BLaER1 treated with 17β-estradiol and CSF1 and Interleukin-3, amounts not matched to agents 10 nM and 100 nM (cell line): ENCODE measurements around the gene PTPN14.
"Not testable (repeated sequence)": the region's sequence is repeated elsewhere in the genome, so short reads cannot be mapped to it uniquely, and the experiment has no call there.

Experiments used
- H3K27ac ChIP-seq, 11 experiments: shearing (Covaris generic); formaldehyde crosslinking; 2 replicates each; pipeline ENCODE4 v1.8.1; 2022
- H3K27me3 ChIP-seq, 11 experiments: shearing (Covaris generic); formaldehyde crosslinking; 2 replicates each; pipeline ENCODE4 v1.8.1; 2022
- H3K36me3 ChIP-seq, 11 experiments: shearing (Covaris generic); formaldehyde crosslinking; 2 replicates each; pipeline ENCODE4 v1.8.1; 2022
- H3K4me1 ChIP-seq, 10 experiments: shearing (Covaris generic); formaldehyde crosslinking; 2 replicates each; pipeline ENCODE4 v1.8.1; 2022
- H3K4me2 ChIP-seq, 11 experiments: shearing (Covaris generic); formaldehyde crosslinking; 2 replicates each; pipeline ENCODE4 v1.8.1; 2022
- H3K4me3 ChIP-seq, 10 experiments: shearing (Covaris generic); formaldehyde crosslinking; 2 replicates each; pipeline ENCODE4 v1.8.1; 2022
- H3K9ac ChIP-seq, 11 experiments: shearing (Covaris generic); formaldehyde crosslinking; 2 replicates each; pipeline ENCODE4 v1.8.1; 2022
- H3K9me3 ChIP-seq, 11 experiments: shearing (Covaris generic); formaldehyde crosslinking; replicated peaks in 1 of 11; 2 replicates each; pipeline ENCODE4 v1.8.1; 2022
- H4K20me1 ChIP-seq, 11 experiments: shearing (Covaris generic); formaldehyde crosslinking; 2 replicates each; pipeline ENCODE4 v1.8.1; 2022
- Cebpa-rat ChIP-seq, 11 experiments: shearing (Covaris generic); IDR thresholded peaks; 2 replicates each; pipeline ENCODE4 v1.8.1; 2022

The PTPN14 gene

DNA sequence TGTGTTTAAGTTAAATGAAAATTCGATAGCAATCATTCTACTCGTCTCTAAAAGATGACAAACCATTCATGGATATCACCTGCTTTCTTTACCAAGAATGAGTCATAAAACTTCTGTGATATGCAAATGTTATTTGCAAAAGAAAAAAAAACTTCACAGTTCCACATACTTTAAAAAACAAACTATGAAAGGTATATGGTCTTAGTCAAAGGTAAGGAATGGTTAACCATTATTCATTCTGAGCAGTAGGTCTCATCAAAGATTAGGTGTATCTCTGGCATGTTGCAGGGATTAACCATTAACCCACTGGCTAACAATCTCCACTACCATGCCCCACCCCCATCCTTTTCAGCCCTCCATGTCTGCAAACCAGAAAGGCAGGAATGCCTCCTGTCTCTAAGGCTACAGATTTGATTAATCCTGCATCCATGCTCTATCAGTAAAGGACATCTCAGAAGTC is 44.4 kb downstream of the PTPN14 start:
- H3K27ac ChIP-seq, result no peak overlapping the region
- H3K36me3 ChIP-seq, result no peaks in the 10 kb centered on the region
- no peak for TF ChIP-seq Cebpa-rat (IDR thresholded peaks at IDR 0.05)
- no peaks in the 10 kb centered on the region for H3K27me3 ChIP-seq
- no peak overlapping the region for H3K4me2 ChIP-seq
- no peak overlapping the region for H3K9ac ChIP-seq
- H3K9me3 ChIP-seq, result peaks cover 16 to 32% (median 19%) of the 10 kb centered on the region in 11 experiments; a peak in 17 of 22 replicates
- H4K20me1 ChIP-seq, result no peaks in the 10 kb centered on the region
- H3K4me3 ChIP-seq, result no peak overlapping the region
- H3K4me1 ChIP-seq, result no peaks in the 10 kb centered on the region

DNA sequence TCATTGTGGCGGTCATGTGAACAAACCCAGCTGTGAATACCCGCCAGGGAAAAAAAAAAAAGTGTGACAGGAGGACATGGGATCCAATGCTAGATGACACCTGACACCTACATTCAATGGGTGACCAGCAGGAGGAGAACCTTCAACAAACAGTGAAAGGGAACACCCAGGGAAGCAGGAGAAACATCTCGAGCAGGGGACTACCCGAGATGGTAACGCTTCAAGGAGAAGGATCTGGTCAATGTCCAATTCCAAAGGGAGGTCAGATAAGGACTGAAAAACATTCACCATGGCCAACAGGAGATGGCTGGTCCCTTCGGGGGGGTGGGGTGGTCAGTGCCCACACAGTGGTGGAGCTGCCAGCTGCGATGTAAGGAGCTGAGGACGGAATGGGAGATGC is 46.3 kb downstream of the PTPN14 start:
- no peak for TF ChIP-seq Cebpa-rat (IDR thresholded peaks at IDR 0.05)
- no peaks in the 10 kb centered on the region for H3K27me3 ChIP-seq
- H3K4me1 ChIP-seq, result no peaks in the 10 kb centered on the region
- no peak overlapping the region for H3K27ac ChIP-seq
- H3K4me3 ChIP-seq, result no peak overlapping the region
- no peak overlapping the region for H3K9ac ChIP-seq
- H3K36me3 ChIP-seq, result no peaks in the 10 kb centered on the region
- no peak overlapping the region for H3K4me2 ChIP-seq
- H3K9me3 ChIP-seq, result peaks cover 4 to 14% (median 5%) of the 10 kb centered on the region in 11 experiments; a peak in 13 of 22 replicates
- no peaks in the 10 kb centered on the region for H4K20me1 ChIP-seq

DNA sequence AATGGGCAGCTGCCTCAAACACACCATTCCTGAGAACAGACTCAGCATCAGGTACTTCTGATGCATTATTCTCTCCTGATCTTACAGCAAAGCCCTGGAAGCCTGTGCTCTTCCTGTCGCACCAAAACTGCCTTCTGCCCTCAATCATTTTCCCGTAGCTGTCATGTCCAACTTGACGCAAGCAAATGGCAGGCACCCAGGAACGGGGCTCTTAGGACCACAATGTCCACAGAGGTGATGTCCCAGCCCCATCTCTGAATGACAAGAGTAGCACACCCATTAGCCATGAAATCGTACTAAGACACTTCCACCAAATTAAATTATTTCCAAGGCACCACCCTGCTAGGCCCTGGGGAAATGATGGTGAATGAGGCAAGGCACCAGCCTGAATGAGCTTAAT is 47.1 kb downstream of the PTPN14 start:
- H3K27ac ChIP-seq, result no peak overlapping the region
- H3K36me3 ChIP-seq, result no peaks in the 10 kb centered on the region
- no peaks in the 10 kb centered on the region for H4K20me1 ChIP-seq
- peaks cover 0 to 8% (median 0%) of the 10 kb centered on the region in 11 experiments; a peak in 3 of 22 replicates for H3K9me3 ChIP-seq
- H3K27me3 ChIP-seq, result no peaks in the 10 kb centered on the region
- TF ChIP-seq Cebpa-rat (IDR thresholded peaks at IDR 0.05), result no peak
- H3K9ac ChIP-seq, result no peak overlapping the region
- H3K4me1 ChIP-seq, result no peaks in the 10 kb centered on the region
- H3K4me2 ChIP-seq, result no peak overlapping the region
- H3K4me3 ChIP-seq, result no peak overlapping the region

DNA sequence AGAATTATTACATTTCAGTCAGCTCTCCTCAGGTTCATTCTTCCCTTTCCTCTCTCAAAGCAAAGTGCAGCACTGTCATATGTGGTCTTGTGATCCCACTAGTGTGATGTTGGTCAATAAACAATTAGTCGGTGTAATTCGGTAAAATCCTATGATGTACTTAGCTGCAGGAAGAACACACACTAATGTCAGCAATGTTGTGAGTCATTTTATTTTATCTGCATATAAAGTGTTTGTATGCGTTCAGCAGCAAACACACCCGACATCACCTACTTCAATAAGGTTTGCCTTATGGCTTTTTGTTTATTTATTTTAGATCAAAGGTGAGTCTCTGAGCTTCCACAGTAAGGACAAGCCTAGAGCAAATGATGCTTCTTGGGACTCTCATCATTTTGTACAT is 47.8 kb downstream of the PTPN14 start:
- no peak overlapping the region for H3K27ac ChIP-seq
- H3K9ac ChIP-seq, result no peak overlapping the region
- no peaks in the 10 kb centered on the region for H3K36me3 ChIP-seq
- 0 out of 22 replicates have a peak, but pooled peaks cover 0 to under 1% (median 0%) of the 10 kb centered on the region in 11 experiments for H3K9me3 ChIP-seq
- H3K4me3 ChIP-seq, result no peak overlapping the region
- H3K27me3 ChIP-seq, result no peaks in the 10 kb centered on the region
- H4K20me1 ChIP-seq, result no peaks in the 10 kb centered on the region
- no peak for TF ChIP-seq Cebpa-rat (IDR thresholded peaks at IDR 0.05)
- H3K4me2 ChIP-seq, result no peak overlapping the region
- no peaks in the 10 kb centered on the region for H3K4me1 ChIP-seq

DNA sequence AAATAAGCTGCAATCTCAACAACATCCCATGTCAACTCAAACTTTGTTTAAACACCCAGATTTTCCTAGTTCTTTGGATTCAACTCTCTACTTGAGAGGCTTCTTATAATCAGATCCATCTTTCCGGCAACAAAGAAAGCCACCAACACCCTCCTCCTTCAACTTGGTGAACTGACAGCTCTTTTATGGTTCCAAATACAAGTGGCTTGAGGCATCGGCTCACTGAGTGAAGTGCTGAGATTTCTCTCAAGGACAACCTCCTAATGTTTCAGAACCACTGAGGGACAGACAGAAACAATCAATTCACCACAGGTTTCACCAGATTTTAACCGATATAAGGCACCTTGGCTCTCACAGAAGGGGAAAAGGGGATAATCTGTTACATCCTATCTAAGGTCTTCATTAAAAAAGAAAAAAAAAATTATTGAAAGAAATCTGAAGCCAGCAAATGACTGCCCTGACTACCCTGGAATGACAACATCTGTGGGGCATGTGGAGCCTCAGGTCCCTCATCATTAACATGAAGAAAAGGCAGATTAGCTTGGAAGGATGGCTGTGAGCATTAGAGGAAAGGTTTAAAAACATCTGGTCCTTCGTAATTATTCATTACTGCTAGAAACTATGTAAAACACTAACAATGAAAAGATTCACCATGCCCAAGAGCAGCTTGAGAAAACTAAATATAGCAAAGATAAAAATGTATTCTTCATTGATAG is 50.9 kb downstream of the PTPN14 start:
- H3K4me2 ChIP-seq, result no peak overlapping the region
- no peaks in the 10 kb centered on the region for H4K20me1 ChIP-seq
- no peak overlapping the region for H3K9ac ChIP-seq
- H3K27me3 ChIP-seq, result no peaks in the 10 kb centered on the region
- H3K27ac ChIP-seq, result no peak overlapping the region
- H3K4me3 ChIP-seq, result no peak overlapping the region
- no peaks in the 10 kb centered on the region for H3K9me3 ChIP-seq
- H3K36me3 ChIP-seq, result no peaks in the 10 kb centered on the region
- no peaks in the 10 kb centered on the region for H3K4me1 ChIP-seq
- no peak for TF ChIP-seq Cebpa-rat (IDR thresholded peaks at IDR 0.05)

DNA sequence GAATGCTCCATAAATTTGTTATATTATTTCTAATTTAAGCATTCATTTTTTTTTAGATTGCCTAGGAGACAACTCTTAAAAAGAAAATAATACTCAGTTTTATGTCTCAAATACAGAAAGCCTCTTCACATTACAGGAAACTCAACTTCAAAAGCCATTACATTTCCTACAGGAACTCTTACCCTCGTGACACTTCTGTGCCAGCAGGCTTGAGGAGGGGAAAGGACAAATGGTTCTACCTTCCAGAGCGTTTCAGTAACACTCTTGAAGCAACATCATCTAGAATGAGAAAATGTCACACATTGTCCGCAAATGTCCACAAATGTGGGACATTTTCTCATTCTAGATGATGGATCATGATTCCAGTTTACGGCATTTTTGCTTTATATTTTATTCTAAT is 51.7 kb downstream of the PTPN14 start:
- Histone ChIP-seq H3K9ac (no peak overlapping the region), H3K36me3 (no peaks in the 10 kb centered on the region), H3K27ac (no peak overlapping the region), H3K4me2 (no peak overlapping the region), H3K27me3 (no peaks in the 10 kb centered on the region), H3K4me3 (no peak overlapping the region), H4K20me1 (no peaks in the 10 kb centered on the region), H3K4me1 (no peaks in the 10 kb centered on the region), H3K9me3 (no peaks in the 10 kb centered on the region)
- no peak for TF ChIP-seq Cebpa-rat (IDR thresholded peaks at IDR 0.05)

DNA sequence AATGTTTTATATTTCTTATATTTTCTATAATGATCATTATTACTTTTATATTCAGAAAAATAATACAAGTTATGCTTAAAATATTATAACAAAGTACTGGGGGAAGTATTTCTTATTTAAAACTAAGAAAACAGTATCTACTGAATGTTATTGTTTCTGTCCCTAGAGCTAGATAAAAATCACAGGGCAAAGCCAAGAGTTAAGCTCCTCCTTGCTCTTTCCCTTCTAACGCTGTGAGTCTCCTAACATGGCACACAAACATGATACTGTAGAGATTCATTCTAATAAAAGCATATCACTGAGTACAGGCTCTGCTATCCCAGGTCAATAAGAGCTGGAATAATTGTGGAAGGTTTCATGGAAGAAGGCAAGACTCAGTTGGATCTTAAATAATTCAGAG is 53.4 kb downstream of the PTPN14 start:
- Histone ChIP-seq H3K9me3 (no peaks in the 10 kb centered on the region), H3K4me1 (no peaks in the 10 kb centered on the region), H3K27ac (no peak overlapping the region), H3K9ac (no peak overlapping the region), H3K4me3 (no peak overlapping the region), H3K4me2 (no peak overlapping the region), H3K27me3 (no peaks in the 10 kb centered on the region), H3K36me3 (no peaks in the 10 kb centered on the region), H4K20me1 (no peaks in the 10 kb centered on the region)
- TF ChIP-seq Cebpa-rat (IDR thresholded peaks at IDR 0.05), result no peak

DNA sequence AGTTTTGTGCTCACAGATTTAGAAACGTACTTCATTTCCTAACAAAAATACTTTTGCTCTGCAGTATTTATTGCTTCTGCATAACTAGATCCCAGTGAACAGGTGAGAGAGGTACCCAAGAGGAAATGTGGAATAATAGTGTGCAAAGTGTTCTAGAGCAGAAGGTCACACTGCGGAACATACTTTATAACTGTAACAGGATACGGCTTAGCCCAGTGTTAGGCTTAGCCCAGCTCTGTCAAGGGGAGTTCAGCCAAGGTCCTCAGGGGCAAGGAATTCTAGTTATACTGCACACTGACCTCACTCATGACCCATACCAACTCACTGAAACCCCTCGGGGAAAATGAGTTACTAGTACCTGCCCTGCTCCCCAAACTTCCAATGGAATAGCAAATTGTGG is 55.3 kb downstream of the PTPN14 start:
- Histone ChIP-seq H3K9me3 (no peaks in the 10 kb centered on the region), H3K4me3 (no peak overlapping the region), H3K4me2 (no peak overlapping the region), H3K27ac (no peak overlapping the region), H3K27me3 (no peaks in the 10 kb centered on the region), H3K36me3 (no peaks in the 10 kb centered on the region), H3K4me1 (no peaks in the 10 kb centered on the region), H4K20me1 (no peaks in the 10 kb centered on the region), H3K9ac (no peak overlapping the region)
- no peak for TF ChIP-seq Cebpa-rat (IDR thresholded peaks at IDR 0.05)

DNA sequence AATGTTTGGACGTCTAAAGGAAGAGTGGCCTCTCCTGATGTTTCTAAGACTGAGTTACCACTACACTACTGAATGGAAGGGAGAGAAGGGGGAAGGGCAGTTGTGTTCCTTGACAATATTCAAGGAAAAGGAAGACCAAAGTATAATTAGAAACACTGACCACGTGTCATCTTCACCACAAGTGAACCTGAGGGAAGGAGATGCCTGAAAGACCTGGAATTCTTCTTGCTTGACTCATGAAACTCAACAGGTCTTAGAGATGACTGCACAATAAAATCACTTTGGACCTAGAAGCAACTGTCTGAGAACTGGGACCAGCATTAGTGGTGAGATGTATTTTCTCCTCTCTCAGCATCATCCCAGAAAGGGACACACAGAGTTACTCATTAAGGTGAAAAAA is 56.7 kb downstream of the PTPN14 start:
- Histone ChIP-seq H3K9ac (no peak overlapping the region), H3K4me3 (no peak overlapping the region), H4K20me1 (no peaks in the 10 kb centered on the region), H3K4me1 (no peaks in the 10 kb centered on the region), H3K27ac (no peak overlapping the region), H3K4me2 (no peak overlapping the region), H3K9me3 (no peaks in the 10 kb centered on the region), H3K27me3 (no peaks in the 10 kb centered on the region), H3K36me3 (no peaks in the 10 kb centered on the region)
- TF ChIP-seq Cebpa-rat (IDR thresholded peaks at IDR 0.05), result no peak

DNA sequence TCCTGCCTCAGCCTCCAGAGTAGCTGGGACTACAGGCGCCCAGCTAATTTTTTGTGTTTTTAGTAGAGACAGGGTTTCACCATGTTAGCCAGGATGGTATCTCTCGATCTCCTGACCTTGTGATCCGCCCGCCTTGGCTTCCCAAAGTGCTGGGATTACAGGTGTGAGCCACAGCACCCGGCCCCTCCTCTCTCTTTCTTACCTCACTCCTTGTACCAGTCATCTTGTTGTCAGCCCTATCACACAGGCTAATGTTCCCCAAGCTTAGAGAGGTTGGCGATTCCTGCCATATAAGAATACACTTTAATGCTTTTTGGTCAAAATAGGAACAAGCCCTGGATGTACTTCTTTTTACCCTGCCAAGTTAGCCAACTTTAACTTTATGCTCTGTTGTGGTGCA is 57.2 kb downstream of the PTPN14 start:
- not testable (repeated sequence) for H3K9ac ChIP-seq, H3K36me3 ChIP-seq, H3K4me3 ChIP-seq, H3K27me3 ChIP-seq, H3K4me2 ChIP-seq, H4K20me1 ChIP-seq, H3K27ac ChIP-seq, H3K4me1 ChIP-seq, H3K9me3 ChIP-seq
